Measurements from ENCODE around the gene SPAG16.

DNA sequence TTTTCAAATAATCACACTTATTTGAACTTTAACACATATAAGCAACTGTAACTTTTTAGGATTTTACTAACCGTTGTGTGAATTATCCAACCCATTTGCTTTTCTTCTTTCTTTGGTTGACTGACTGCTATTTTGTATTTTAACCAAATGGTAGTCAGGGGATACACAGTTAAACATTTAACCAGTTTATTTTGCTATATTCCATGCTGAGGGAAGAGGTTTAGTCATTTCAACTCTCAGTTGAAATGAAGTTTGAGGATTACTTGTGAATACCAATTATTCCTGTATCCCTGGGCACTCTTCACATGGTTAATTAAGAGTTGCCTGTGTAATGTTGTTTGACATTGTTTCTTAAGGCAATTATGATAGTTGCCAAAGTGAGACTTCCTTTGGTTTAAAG is 1.9 kb downstream of the SPAG16 start:
- TF ChIP-seq FOXM1 (IDR thresholded peaks at IDR 0.05; ENCODE audit: low read depth) (no peak), EZH2phosphoT487 (IDR thresholded peaks at IDR 0.05; ENCODE audit: borderline replicate concordance, low read depth) (no peak)
- TF ChIP-seq, protein P1, sequence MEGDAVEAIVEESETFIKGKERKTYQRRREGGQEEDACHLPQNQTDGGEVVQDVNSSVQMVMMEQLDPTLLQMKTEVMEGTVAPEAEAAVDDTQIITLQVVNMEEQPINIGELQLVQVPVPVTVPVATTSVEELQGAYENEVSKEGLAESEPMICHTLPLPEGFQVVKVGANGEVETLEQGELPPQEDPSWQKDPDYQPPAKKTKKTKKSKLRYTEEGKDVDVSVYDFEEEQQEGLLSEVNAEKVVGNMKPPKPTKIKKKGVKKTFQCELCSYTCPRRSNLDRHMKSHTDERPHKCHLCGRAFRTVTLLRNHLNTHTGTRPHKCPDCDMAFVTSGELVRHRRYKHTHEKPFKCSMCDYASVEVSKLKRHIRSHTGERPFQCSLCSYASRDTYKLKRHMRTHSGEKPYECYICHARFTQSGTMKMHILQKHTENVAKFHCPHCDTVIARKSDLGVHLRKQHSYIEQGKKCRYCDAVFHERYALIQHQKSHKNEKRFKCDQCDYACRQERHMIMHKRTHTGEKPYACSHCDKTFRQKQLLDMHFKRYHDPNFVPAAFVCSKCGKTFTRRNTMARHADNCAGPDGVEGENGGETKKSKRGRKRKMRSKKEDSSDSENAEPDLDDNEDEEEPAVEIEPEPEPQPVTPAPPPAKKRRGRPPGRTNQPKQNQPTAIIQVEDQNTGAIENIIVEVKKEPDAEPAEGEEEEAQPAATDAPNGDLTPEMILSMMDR (IDR thresholded peaks at IDR 0.05), result no peak
